SJSA1 (cell line): Measurements from ENCODE around the gene EXT2. TPM values are rescaled to one million over a fixed set of nuclear protein-coding genes. Genes with fewer than 3 reads are reported as not detected.

Source experiments
- DNase-seq, 2 experiments: peaks; one replicate each; pipeline ENCODE4 v3.0.0-alpha.2; 2015 to 2020; ENCODE audit warnings: low spot score in 2 of 2, low read depth in 1 of 2
- H3K27ac ChIP-seq: fragments of 250-450 bp; sonication (Bioruptor Pico); 2 replicates; pipeline ENCODE4 v1.5.1; 2020; ENCODE audit warnings: mild to moderate bottlenecking, moderate library complexity
- H3K27me3 ChIP-seq: fragments of 250-450 bp; sonication (Bioruptor Pico); replicated peaks from 2 replicates; pipeline ENCODE4 v1.5.1; 2020; ENCODE audit warnings: mild to moderate bottlenecking, moderate library complexity
- H3K36me3 ChIP-seq: fragments of 250-450 bp; sonication (Bioruptor Pico); 2 replicates; pipeline ENCODE4 v1.5.1; 2020; ENCODE audit warnings: mild to moderate bottlenecking
- H3K4me1 ChIP-seq: fragments of 250-450 bp; sonication (Bioruptor Pico); replicated peaks from 2 replicates; pipeline ENCODE4 v1.6.1; 2021; ENCODE audit warnings: mild to moderate bottlenecking
- H3K4me3 ChIP-seq: fragments of 250-450 bp; sonication (Bioruptor Pico); 2 replicates; pipeline ENCODE4 v1.5.1; 2020; ENCODE audit warnings: mild to moderate bottlenecking
- H3K9me3 ChIP-seq: fragments of 250-450 bp; sonication (Bioruptor Pico); replicated peaks from 2 replicates; pipeline ENCODE4 v1.5.1; 2020; ENCODE audit warnings: mild to moderate bottlenecking
- total RNA-seq: library from RNA; depleted of rRNA; stranded (reverse); fragments of >200 nt; shearing (Covaris generic); gene quantifications from 2 replicates; pipeline ENCODE4 v1.2.3, GENCODE V29; 2014

The EXT2 gene
- total RNA-seq, 1 experiment from 2014 or later: 202 TPM

DNA sequence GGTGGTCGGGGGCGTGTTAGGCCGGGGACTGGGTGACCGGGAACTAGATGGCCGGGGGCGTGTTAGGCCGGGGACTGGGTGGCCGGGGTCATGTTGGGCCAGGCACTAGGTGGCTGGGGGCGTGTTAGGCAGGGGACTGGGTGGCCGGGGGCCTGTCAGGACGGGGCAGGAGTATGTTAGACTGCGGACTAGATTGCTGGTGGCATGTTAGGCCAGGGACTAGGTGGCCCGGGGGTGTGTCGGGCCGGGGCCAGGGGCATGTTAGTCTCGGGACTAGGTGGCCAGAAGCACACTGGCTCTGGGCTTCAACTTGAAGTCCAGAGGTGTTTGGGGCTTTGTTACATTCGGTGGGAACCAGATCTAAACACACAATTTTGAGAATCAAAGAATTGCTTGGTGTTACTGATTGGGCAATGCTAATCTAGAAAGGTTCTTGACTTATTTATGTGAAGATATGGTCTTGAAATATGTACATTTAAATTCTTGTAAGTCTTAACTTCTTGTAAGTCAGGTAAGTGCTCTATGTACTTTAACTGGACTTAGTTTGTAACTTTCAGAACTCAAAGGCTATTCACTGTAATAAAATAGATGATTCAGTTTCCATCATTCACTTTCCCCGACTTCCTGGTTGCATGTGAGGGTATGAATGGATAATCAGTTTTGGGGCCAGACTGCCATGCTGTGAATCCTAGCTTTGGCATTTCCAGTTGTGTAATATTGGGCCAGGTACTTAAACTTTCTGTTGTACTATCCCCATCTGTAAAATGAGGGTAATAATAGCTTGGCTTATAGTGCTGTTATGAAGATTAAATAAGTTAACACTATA lies 1.1 kb downstream of the EXT2 start:
- Histone ChIP-seq H3K4me3 (peak overlapping the region; percentile 99), H3K36me3 (peaks cover 5% of the 10 kb centered on the region), H3K27me3 (0 out of 2 replicates have a peak, but pooled peaks cover 7% of the 10 kb centered on the region), H3K27ac (no peak overlapping the region), H3K4me1 (peaks cover 14% of the 10 kb centered on the region), H3K9me3 (no peaks in the 10 kb centered on the region)
- DNase-seq: no peak

DNA sequence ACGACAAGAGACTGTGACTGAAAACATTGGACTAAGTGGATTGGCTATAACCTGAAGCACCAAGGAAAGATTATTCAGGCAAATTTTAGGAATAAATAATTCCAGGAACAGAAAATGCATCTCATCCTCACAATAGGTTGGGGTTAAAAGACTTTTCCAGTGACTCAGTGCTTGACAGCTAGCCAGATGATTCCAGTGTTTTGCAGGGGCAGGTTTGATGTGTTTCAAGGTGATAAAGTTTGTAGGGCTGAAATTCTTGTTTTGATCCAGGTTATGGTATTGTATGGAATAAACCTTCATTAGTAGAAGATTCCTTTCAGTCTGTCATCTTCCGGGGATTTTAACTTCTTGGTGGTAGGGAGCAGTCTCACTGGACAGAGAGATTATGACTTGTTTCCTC lies 2.3 kb downstream of the EXT2 start:
- peak in 1 of 2 experiments; percentile 30 for DNase-seq
- Histone ChIP-seq H3K27me3 (0 out of 2 replicates have a peak, but pooled peaks cover 2% of the 10 kb centered on the region), H3K27ac (no peak overlapping the region), H3K9me3 (no peaks in the 10 kb centered on the region), H3K36me3 (peaks cover 5% of the 10 kb centered on the region), H3K4me3 (no peak overlapping the region), H3K4me1 (peaks cover 17% of the 10 kb centered on the region)

DNA sequence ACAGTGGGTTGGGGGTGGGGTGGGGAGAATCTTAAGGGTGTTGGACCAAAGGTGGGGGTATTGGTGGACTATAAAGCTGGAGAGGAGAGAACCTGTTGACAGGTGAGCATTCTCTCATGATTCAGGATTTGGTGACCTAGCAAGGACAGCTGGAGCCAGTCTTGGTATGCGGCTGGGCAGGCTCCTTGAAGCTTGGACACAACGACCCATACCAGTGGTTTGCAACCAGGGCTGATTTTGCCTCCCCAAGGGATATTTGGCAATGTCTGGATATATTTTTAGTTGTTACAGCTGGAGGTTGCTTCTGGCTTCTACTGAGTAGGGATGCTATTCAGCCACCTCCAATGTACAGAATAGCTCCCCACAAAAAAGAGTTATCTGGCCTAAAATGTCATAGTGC lies 5.6 kb downstream of the EXT2 start:
- no peak overlapping the region for H3K4me3 ChIP-seq
- H3K4me1 ChIP-seq: peaks cover 13% of the 10 kb centered on the region
- H3K27ac ChIP-seq: no peak overlapping the region
- H3K27me3 ChIP-seq: 0 out of 2 replicates have a peak, but pooled peaks cover 2% of the 10 kb centered on the region
- H3K36me3 ChIP-seq: peaks cover 3% of the 10 kb centered on the region; the same call in 1 of the 2 replicates
- H3K9me3 ChIP-seq: no peaks in the 10 kb centered on the region
- DNase-seq: peak in 1 of 2 experiments; percentile 29

DNA sequence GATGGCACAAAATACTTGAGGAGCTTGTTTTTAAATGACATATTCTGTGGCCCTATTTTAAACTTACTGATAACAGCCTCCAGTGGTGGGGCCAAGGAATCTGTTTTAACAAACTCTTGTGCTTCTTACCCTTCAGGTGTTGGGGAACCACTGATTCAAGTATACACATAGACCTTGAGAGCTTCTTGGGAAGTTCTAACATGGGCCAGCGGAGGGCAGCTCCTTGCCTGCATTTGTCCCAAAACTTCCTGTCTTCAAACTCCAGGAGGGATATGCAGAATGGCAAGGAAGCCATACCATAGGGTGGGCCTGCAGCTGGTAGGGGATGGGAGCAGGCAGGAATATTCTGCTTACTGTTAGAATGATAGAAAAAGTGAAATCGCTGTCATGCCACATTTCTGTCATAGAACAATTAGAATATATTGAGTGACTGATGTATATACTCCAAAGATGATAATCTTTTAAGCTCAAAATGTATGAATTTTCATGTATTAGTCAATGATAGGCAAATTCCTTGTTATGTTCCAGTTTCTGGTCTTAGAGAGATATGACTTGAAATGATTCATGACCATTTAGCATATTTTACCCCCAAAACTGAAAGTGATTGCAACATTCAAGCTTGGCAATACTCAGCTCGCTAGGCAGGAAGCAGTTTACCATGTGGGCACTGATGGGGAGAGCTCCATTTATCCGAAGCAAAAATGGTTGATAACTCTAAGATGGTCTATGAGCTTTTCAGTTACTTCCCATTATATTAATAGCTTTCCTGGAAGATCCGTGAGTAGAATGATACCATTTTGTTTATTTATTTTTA lies 9.2 kb downstream of the EXT2 start:
- Histone ChIP-seq H3K9me3 (no peaks in the 10 kb centered on the region), H3K27ac (no peak overlapping the region), H3K36me3 (peaks cover 14% of the 10 kb centered on the region), H3K4me1 (peaks cover 3% of the 10 kb centered on the region; the same call in 1 of the 2 replicates), H3K27me3 (no peaks in the 10 kb centered on the region), H3K4me3 (no peak overlapping the region)
- peak in 1 of 2 experiments; percentile 42 for DNase-seq

DNA sequence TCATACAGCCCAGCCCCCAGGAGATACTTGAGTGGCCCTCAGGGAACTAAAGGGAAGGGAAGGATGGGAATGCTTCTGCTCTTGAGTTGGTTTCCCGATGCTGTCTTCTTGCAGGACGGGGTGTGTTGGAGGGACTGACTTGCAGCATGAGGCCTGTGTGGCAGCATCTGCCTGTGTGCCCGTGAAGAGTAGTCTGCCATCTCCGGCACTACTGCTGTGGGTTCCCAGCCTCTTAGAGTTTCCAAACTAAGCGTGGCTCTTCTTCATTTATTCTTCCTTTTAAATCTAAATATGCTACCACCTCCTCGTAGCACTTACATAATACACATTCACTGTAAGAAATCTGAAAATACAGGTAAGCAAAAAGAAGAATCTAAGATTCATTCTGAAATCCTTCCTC lies 12.8 kb downstream of the EXT2 start:
- Histone ChIP-seq H3K4me1 (no peaks in the 10 kb centered on the region), H3K27me3 (no peaks in the 10 kb centered on the region), H3K27ac (no peak overlapping the region), H3K9me3 (no peaks in the 10 kb centered on the region), H3K4me3 (no peak overlapping the region), H3K36me3 (peaks cover 43% of the 10 kb centered on the region)
- peak in 1 of 2 experiments; percentile 35 for DNase-seq

DNA sequence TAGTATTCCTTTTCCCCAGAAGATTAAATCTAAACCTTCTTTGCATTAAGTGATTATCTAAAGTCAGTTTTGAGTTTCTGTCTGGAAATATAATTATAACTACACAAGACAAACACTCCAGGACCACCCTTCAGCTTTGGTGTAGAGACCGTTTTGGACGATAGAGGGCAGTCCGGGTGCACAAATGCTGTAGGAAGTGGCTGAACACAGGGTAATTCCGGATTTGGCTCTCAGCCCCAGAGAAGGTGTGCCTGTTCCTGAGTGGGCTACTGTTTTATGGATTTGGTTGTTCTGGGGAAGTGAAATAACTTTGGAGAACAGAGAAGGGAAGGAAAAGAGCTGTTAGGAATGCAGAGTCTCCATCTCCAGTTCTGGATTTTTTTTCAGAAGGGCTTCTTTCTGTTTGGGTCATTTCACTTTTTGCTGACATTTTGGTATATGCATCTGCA lies 14.8 kb downstream of the EXT2 start:
- Histone ChIP-seq H3K4me1 (no peaks in the 10 kb centered on the region), H3K36me3 (peaks cover 55% of the 10 kb centered on the region), H3K9me3 (no peaks in the 10 kb centered on the region), H3K27ac (no peak overlapping the region), H3K4me3 (no peak overlapping the region), H3K27me3 (no peaks in the 10 kb centered on the region)
- DNase-seq: peak; percentile 65 to 74

DNA sequence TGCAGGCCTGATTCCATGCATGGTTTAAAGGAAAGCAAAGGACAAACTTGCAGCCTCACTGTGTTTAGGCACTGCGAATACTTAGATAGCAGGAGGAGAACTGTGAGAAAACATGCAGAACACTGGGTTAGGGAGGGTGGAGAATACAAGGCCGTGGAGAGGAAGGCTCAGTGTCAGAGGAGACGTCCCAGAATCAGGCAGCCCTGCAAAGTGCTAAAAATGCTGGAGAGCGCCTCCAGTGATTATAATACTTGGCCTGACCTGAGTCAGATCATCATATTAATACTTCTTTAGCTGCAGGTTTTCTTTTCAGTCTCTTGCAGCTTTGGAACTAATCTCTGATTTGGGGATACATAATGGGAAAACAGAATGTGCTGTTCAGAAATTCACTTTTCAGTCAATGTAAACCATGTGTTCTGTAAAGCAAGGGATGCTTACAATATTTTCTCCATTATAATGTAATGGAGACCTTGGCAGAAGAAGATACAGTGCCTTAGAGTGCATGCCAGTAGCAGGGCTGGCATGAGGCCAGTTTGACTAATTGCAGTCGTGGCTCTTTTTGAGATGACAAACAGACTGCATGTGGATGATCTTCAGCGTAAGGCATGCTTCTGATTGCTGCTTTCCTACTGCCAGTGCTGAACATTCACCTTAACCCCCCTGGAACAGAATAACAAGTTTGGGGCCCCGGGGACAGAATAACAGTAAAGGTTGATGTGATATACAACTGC lies 16.8 kb downstream of the EXT2 start:
- Histone ChIP-seq H3K9me3 (no peaks in the 10 kb centered on the region), H3K4me3 (no peak overlapping the region), H3K4me1 (no peaks in the 10 kb centered on the region), H3K27ac (no peak overlapping the region), H3K27me3 (no peaks in the 10 kb centered on the region), H3K36me3 (peaks cover 66% of the 10 kb centered on the region)
- no peak for DNase-seq

DNA sequence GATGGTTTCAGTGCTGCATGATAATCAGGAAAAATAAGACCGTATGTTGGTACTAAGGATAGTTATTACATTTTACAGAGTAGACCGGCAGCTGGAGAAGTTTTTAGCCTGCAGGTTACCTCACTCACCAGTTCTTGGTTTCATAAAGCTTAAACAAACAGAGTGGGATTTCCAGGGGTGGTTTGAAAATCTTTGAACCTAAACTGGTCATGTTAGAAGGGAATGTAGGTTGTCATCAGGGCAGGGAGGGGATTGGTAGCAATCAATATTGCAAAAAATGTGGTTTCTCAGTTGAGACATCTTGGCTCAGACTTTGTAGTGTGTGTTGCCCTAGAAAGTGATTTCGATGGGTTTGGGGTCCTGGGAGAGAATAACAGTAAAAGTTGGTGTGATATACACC lies 17.5 kb downstream of the EXT2 start:
- no peak for DNase-seq
- Histone ChIP-seq H3K27me3 (no peaks in the 10 kb centered on the region), H3K4me3 (no peak overlapping the region), H3K4me1 (no peaks in the 10 kb centered on the region), H3K27ac (no peak overlapping the region), H3K9me3 (no peaks in the 10 kb centered on the region), H3K36me3 (peaks cover 67% of the 10 kb centered on the region)

DNA sequence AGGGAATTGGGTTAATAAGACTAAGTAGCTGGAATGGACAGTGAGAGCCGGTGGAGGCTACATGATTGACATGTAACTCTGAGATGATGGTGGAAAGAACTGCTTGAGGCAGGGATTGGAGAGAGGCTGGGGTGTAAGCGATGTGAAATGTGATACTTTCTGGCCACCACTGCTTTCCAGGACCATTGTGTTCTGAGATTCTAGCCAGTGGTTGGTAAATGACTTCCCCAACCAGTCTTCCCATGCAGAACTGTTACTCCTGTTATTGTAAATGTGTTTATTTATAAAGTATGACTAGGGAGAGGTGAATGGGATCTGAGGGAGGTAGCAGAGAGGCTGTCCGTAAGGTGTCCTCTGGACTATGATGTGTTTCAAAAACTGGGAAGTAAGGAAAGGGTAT lies 18.1 kb downstream of the EXT2 start:
- no peak for DNase-seq
- H3K9me3 ChIP-seq: no peaks in the 10 kb centered on the region
- H3K27me3 ChIP-seq: no peaks in the 10 kb centered on the region
- H3K36me3 ChIP-seq: peaks cover 63% of the 10 kb centered on the region
- no peak overlapping the region for H3K27ac ChIP-seq
- no peaks in the 10 kb centered on the region for H3K4me1 ChIP-seq
- no peak overlapping the region for H3K4me3 ChIP-seq

DNA sequence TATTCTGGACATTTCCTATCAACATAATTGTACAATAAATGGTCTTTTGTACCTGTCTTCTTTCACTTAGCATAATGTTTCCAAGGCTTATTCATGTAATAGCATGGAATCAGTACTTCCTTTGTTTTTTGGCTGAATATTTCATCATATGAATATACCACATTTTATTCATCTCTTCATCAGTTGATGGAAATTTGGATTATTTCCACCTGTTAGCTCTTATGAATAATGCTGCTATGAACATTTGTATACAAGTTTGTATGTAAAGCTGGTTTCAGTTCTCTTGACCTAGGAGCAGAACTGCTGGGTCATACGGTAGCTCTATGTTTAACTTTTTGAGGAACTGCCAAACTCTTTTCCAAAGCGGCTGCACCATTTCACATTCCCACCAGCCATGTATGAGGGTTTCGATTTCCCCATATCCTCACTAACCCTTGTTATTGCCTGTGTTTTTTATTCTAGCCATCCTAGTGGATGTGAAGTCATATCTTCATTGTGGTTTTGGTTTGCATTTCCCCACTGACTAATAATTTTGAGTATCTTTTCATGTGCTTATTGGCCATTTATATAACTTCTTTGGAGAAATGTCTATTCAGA lies 20.9 kb downstream of the EXT2 start:
- H3K4me3 ChIP-seq: no peak overlapping the region
- peaks cover 51% of the 10 kb centered on the region for H3K36me3 ChIP-seq
- no peak for DNase-seq
- H3K27ac ChIP-seq: no peak overlapping the region
- H3K9me3 ChIP-seq: no peaks in the 10 kb centered on the region
- H3K4me1 ChIP-seq: no peaks in the 10 kb centered on the region
- no peaks in the 10 kb centered on the region for H3K27me3 ChIP-seq

DNA sequence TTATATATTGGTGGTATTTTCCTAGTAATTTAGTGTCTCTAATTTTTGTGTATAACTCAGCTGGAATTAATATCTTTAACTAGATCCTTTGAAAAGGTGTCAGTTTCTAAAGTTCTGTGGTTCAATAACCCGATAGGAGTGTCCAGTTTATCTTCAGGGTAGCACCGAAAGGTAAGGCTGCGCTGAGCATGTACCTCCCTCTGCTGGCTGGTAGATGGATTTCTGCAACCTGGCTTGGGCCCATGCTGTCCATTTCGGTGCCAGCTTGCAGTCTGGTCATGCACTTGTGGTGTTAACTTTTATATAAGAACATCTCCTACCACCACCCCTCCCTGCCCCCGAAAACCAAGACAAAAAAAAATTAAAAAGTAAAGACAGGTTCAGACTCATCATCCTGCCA lies 24.7 kb downstream of the EXT2 start:
- Histone ChIP-seq H3K4me1 (peaks cover 3% of the 10 kb centered on the region; the same call in 1 of the 2 replicates), H3K27ac (no peak overlapping the region), H3K27me3 (no peaks in the 10 kb centered on the region), H3K9me3 (no peaks in the 10 kb centered on the region), H3K36me3 (peaks cover 35% of the 10 kb centered on the region), H3K4me3 (no peak overlapping the region)
- peak in 1 of 2 experiments; percentile 46 for DNase-seq

DNA sequence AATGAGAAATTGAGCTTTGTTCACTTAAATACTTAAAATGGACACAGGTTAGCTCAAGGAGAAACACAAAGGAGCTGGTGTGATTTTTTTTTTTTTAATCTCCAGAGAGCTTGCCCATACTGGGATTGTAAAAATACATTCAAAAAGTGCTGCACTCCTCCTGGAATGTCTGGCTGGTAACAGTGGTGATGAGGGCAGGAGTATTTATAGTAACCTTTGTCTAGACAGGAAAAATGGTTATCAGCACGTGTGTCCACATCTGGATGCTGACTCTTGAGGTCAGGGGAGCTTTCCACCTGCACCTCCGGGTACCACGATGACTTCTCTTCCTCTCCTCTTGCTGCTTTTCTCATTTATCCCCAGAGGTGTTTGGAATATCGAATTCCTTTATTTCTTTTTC lies 30.1 kb downstream of the EXT2 start:
- no peak overlapping the region for H3K4me3 ChIP-seq
- no peak overlapping the region for H3K27ac ChIP-seq
- no peaks in the 10 kb centered on the region for H3K27me3 ChIP-seq
- H3K4me1 ChIP-seq: peaks cover 3% of the 10 kb centered on the region; the same call in 1 of the 2 replicates
- no peaks in the 10 kb centered on the region for H3K9me3 ChIP-seq
- DNase-seq: no peak
- peaks cover 55% of the 10 kb centered on the region for H3K36me3 ChIP-seq

DNA sequence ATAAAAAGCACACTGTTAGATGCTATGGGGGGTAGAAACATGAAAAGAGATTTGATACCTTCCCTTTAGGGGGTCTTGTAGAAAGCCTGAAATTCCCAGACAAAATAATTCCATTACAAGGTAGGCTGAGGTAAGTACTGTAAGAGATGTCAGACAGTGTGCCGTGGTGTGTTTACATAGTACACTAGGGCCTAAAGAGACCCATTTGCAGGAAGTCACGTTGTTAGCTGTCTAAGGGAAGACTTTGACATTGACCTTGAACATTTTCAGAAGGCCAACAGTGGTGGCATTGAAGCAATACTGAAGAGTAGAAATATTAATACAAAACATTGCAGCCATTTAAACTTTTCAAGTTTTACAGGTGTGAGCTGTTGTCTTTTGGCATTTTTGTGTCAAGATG lies 30.8 kb downstream of the EXT2 start:
- Histone ChIP-seq H3K9me3 (no peaks in the 10 kb centered on the region), H3K36me3 (peaks cover 62% of the 10 kb centered on the region), H3K4me1 (peaks cover 3% of the 10 kb centered on the region; the same call in 1 of the 2 replicates), H3K4me3 (no peak overlapping the region), H3K27me3 (no peaks in the 10 kb centered on the region), H3K27ac (no peak overlapping the region)
- no peak for DNase-seq
